Neutrophil (primary cell): ENCODE measurements around the gene PPIG.

Experiments used
- H3K27ac ChIP-seq: fragments of 200-600 bp; sonication (generic); 2 replicates; pipeline ENCODE4 v1.5.1; 2016; ENCODE audit warnings: mild to moderate bottlenecking, moderate library complexity
- H3K27me3 ChIP-seq: fragments of 200-600 bp; sonication (generic); 2 replicates; pipeline ENCODE4 v1.6.0; 2016; ENCODE audit warnings: mild to moderate bottlenecking
- H3K36me3 ChIP-seq: fragments of 200-600 bp; sonication (generic); 2 replicates; pipeline ENCODE4 v1.5.1; 2017
- H3K4me1 ChIP-seq, 2 experiments: fragments of 200-600 bp in 1 of 2; sonication (generic) in 1 of 2; 1 replicate in 1 of 2; 2 replicates in 1 of 2; pipeline versions ENCODE4 v1.5.1 to v1.6.1; 2013 to 2016; ENCODE audit warnings: low read depth in 1 of 2, low read length in 1 of 2, mild to moderate bottlenecking in 1 of 2, moderate library complexity in 1 of 2; ENCODE audit not compliant: control insufficient read depth in 1 of 2, insufficient read depth in 1 of 2
- H3K4me3 ChIP-seq, 2 experiments: fragments of 200-600 bp in 1 of 2; sonication (generic) in 1 of 2; 1 replicate in 1 of 2; 2 replicates in 1 of 2; pipeline ENCODE4 v1.5.1; 2013 to 2016; ENCODE audit warnings: low read depth in 1 of 2, low read length in 1 of 2, mild to moderate bottlenecking in 1 of 2, moderate library complexity in 1 of 2
- H3K9me3 ChIP-seq: fragments of 200-600 bp; sonication (generic); 2 replicates; pipeline ENCODE4 v1.5.1; 2016
- CTCF ChIP-seq: fragments of 200-600 bp; sonication (generic); IDR thresholded peaks from 2 replicates; pipeline ENCODE4 v1.5.1; 2016; ENCODE audit warnings: antibody characterized with exemption

Gene PPIG

GRCh38 chr2:169644173-169644572 is 60.0 kb downstream of the PPIG start:
- Histone ChIP-seq H3K27ac (no peak overlapping the region), H3K36me3 (peaks cover 7% of the 10 kb centered on the region), H3K4me3 (no peak overlapping the region), H3K4me1 (peaks cover 0 to 6% of the 10 kb centered on the region in 2 experiments), H3K9me3 (no peaks in the 10 kb centered on the region), H3K27me3 (peaks cover 6% of the 10 kb centered on the region)
- no peak for TF ChIP-seq CTCF

- Histone ChIP-seq H3K9me3 (no peaks in the 10 kb centered on the region), H3K27ac (no peak overlapping the region), H3K4me1 (peaks cover 0 to 2% of the 10 kb centered on the region in 2 experiments), H3K4me3 (no peak overlapping the region), H3K27me3 (peaks cover 9% of the 10 kb centered on the region), H3K36me3 (no peaks in the 10 kb centered on the region)
- TF ChIP-seq CTCF: no peak
These were observed 63.3 kb downstream of the PPIG start for GRCh38 chr2:169647496-169647895.

- Histone ChIP-seq H3K4me3 (no peak overlapping the region), H3K27ac (no peak overlapping the region), H3K27me3 (peaks cover 9% of the 10 kb centered on the region), H3K4me1 (no peaks in the 10 kb centered on the region), H3K9me3 (no peaks in the 10 kb centered on the region), H3K36me3 (no peaks in the 10 kb centered on the region)
- no peak for TF ChIP-seq CTCF
These were observed 65.1 kb downstream of the PPIG start for GRCh38 chr2:169649278-169649677.

GRCh38 chr2:169653636-169654035 is 69.5 kb downstream of the PPIG start:
- H3K36me3 ChIP-seq: no peaks in the 10 kb centered on the region
- H3K27ac ChIP-seq: no peak overlapping the region
- no peak for TF ChIP-seq CTCF
- peaks cover 8% of the 10 kb centered on the region for H3K27me3 ChIP-seq
- no peaks in the 10 kb centered on the region for H3K4me1 ChIP-seq
- no peak overlapping the region for H3K4me3 ChIP-seq
- H3K9me3 ChIP-seq: no peaks in the 10 kb centered on the region

- Histone ChIP-seq H3K36me3 (no peaks in the 10 kb centered on the region), H3K27me3 (no peaks in the 10 kb centered on the region), H3K4me1 (peaks cover 0 to 7% of the 10 kb centered on the region in 2 experiments), H3K9me3 (no peaks in the 10 kb centered on the region), H3K27ac (no peak overlapping the region), H3K4me3 (no peak overlapping the region)
- TF ChIP-seq CTCF: no peak
These were observed 72.0 kb downstream of the PPIG start for GRCh38 chr2:169656164-169656563.

- H3K4me3 ChIP-seq: no peak overlapping the region
- peaks cover 0 to 7% of the 10 kb centered on the region in 2 experiments for H3K4me1 ChIP-seq
- TF ChIP-seq CTCF: no peak
- H3K27ac ChIP-seq: no peak overlapping the region
- H3K9me3 ChIP-seq: no peaks in the 10 kb centered on the region
- no peaks in the 10 kb centered on the region for H3K36me3 ChIP-seq
- H3K27me3 ChIP-seq: no peaks in the 10 kb centered on the region
These were observed 74.7 kb downstream of the PPIG start for GRCh38 chr2:169658877-169659276.
